Fibroblast of pulmonary artery (primary cell): Measurements from ENCODE around the gene TFIP11.

Experiments
- DNase-seq: peaks from one replicate; pipeline ENCODE4 v3.0.0-alpha.2; 2010; ENCODE audit warnings: low read depth
- H3K4me3 ChIP-seq: replicated peaks from 2 replicates; pipeline ENCODE4 v1.5.1; 2011; ENCODE audit warnings: low read depth, mild to moderate bottlenecking, control low read depth, low read length, moderate library complexity
- TF ChIP-seq, protein P1 (sequence below): IDR thresholded peaks from 2 replicates; pipeline ENCODE4 v1.5.1; 2011; ENCODE audit warnings: mild to moderate bottlenecking, control low read depth, low read length, inconsistent platforms; ENCODE audit errors: missing control alignments

The TFIP11 gene

DNA sequence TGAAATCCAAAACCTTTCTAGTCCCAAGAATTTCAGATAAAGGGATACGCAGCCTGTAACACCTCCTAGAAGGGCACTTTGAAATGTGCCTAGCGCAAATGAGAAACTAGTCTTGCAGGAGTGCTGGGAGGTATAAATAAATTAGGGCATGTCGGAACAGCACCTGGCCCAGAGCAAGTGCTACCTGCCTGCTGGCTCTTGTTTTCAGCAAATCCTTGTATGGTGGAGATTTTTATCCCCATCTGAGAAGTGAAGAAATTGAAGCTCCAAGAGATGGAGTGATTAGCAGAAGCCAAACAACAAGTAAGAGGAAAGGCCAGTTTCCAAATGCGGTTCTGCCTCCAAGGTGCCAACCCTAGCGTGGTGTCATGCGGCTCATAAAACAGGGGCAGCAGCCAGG is 36.7 kb upstream of the TFIP11 start:
- DNase-seq, result no peak
- TF ChIP-seq, protein P1, sequence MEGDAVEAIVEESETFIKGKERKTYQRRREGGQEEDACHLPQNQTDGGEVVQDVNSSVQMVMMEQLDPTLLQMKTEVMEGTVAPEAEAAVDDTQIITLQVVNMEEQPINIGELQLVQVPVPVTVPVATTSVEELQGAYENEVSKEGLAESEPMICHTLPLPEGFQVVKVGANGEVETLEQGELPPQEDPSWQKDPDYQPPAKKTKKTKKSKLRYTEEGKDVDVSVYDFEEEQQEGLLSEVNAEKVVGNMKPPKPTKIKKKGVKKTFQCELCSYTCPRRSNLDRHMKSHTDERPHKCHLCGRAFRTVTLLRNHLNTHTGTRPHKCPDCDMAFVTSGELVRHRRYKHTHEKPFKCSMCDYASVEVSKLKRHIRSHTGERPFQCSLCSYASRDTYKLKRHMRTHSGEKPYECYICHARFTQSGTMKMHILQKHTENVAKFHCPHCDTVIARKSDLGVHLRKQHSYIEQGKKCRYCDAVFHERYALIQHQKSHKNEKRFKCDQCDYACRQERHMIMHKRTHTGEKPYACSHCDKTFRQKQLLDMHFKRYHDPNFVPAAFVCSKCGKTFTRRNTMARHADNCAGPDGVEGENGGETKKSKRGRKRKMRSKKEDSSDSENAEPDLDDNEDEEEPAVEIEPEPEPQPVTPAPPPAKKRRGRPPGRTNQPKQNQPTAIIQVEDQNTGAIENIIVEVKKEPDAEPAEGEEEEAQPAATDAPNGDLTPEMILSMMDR, result no peak
- H3K4me3 ChIP-seq, result no peak overlapping the region

- TF ChIP-seq, protein P1, result no peak
- no peak for DNase-seq
- no peak overlapping the region for H3K4me3 ChIP-seq
These were observed 36.0 kb upstream of the TFIP11 start for GRCh38 chr22:26548303-26548702.

DNA sequence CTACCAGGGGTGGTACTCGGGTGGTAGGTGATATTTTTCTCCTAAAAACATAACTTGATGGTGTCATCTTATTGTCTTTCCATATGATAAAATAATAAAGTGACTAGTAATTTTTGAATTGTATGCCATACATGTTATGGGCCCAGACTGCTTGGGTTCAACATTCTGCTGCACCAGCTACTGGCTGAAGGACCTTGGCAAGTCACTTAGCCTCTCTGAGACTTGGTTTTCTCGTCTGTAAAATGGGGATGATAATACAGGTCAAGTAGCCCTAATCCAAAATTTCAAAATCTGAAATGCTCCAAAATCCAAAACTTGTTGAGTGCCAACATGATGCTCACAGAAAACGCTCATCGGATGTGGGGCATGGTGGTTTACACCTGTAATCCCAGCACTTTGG is 35.6 kb upstream of the TFIP11 start:
- DNase-seq, result no peak
- no peak overlapping the region for H3K4me3 ChIP-seq
- TF ChIP-seq, protein P1, result no peak

DNA sequence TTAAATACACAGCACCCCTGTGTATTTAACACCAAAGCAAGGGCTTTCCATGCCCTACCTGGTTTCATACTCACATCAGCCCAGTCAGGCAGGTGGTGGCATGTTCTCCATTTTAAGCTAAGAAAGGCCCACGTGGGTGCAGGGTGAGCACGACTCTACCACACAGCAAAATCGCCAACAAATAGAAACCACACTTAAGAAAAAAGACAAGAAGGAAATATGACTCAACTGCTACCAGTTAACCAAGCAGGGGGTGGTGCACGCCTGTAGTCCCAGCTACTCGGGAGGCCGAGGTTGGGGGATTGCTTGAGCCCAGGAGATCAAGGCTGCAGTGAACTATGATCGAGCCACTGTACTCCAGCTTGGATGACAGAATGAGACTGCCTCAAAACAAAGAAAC is 35.2 kb upstream of the TFIP11 start:
- TF ChIP-seq, protein P1, result no peak
- no peak for DNase-seq

GRCh38 chr22:26546282-26546681 is 34.0 kb upstream of the TFIP11 start:
- no peak overlapping the region for H3K4me3 ChIP-seq
- DNase-seq, result no peak
- TF ChIP-seq, protein P1, result no peak

More for the DNA sequence above, 35.2 kb upstream of the TFIP11 start:
- no peak overlapping the region for H3K4me3 ChIP-seq

DNA sequence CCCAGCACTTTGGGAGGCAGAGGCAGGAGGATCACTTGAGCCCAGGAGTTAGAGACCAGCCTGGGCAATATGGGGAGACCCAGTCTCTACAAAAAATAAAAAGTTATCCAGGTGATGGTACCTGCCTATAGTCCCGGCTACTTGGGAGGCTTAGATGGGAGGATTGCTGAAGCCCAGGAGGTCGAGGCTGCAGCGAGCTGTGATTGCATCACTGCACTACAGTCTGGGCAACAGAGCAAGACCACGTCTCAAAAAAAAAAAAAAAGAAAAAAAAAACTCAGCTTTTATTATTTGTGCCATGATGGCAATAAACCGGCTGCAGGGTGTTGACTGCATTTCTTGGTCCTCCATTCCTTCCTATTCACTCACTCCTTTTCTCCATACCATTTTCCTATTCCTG is 33.6 kb upstream of the TFIP11 start:
- no peak overlapping the region for H3K4me3 ChIP-seq
- no peak for DNase-seq
- TF ChIP-seq, protein P1, result no peak

DNA sequence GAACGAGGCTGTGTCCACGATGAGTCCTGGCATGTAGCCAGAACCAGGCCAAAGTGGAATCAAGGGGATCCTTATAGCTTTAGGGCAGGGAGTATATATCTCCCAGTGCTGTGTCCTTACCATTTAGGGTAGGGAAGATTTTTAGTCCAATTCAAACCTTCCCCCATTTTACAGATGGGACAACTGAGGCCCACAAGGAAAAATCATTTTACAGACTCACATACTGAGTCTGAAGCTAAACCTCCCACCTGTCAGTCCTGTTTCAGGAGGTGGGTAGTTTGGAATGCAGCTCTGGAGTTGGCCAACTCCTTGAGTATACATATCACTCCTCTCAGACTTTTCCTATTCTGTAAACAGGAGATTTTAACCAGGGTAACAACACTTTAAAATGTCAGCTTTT is 33.1 kb upstream of the TFIP11 start:
- TF ChIP-seq, protein P1, result no peak
- H3K4me3 ChIP-seq, result no peak overlapping the region
- DNase-seq, result no peak
